GM18508 (cell line): ENCODE measurements around the gene MAX.

Experiments
- ATAC-seq: cut with Tn5 transposase; IDR thresholded peaks from one replicate; pipeline ENCODE4 v1.9.1; 2021; ENCODE audit warnings: moderate number of reproducible peaks; ENCODE audit not compliant: insufficient read depth, unreplicated experiment

The MAX gene

GRCh38 chr14:65074449-65075150 is 27.7 kb downstream of the MAX start:
- no peak for ATAC-seq

- ATAC-seq, result no peak
Measured at GRCh38 chr14:65073605-65074201, 28.6 kb downstream of the MAX start.

- no peak for ATAC-seq
Measured at GRCh38 chr14:65072937-65073336, 29.4 kb downstream of the MAX start.

- ATAC-seq, result no peak
Measured at GRCh38 chr14:65072256-65072655, 30.1 kb downstream of the MAX start.

DNA sequence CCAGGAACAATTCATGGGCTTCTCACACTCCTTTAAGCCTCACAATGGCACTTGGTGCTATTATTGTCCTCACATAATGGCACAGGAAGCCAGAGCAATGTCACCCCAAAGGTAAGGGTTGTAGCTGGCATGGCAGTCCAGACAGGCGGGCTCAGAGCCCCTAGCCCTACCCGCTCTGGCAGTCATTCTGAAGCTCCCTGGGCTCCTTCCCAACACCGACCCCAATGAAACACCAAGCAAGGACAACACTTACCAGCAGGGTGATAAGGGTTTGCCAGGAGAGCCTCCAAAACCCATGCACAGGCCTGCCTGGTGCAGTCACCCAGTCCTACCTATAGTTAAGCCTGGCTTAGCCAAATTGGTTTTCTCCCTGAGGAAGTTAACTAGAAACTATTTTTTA is 30.8 kb downstream of the MAX start:
- no peak for ATAC-seq

DNA sequence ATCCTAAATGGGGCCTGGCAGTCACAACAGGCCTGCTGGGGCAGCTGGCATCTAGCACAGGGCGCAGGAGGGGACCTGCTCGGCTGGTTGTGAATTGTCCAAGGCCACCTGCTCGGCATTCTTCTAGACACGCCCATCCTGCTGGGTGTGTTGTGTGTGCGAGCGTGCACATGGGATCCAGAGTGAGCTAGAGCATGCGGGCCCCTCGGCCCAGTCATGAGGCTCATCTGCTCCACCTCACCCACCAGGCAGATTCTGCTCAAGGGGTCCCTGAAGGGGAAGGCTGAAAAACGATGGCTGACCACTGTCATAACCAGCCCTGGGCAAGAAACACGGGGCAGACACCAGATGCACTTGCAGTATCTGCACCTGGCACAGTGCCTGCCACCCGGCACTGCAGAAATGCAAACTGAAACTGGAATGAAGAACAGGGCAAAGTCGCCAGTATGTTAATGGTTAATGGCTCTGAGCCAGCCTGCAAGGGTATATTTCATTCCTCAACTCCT is 31.8 kb downstream of the MAX start:
- no peak for ATAC-seq

- no peak for ATAC-seq
Measured at GRCh38 chr14:65069874-65070413, 32.4 kb downstream of the MAX start.

DNA sequence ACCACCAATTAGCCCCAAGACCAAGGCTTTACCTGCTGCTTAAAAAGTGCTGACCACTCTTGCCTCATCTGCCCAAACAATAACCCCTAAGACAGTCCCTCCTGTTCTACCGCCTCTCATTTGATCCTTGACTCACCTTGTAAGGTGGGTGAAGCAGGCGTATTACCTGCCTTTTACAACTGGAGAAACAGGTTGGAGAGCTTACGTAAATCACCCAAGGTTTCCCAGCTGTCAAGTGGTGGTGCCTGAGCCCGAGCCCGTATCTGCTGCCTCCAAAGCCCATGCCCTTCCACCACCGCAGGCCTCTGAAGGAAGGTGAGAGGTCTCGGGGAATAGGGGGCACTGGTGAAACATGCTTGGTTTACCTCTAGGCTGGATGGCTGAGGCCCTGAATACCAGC is 36.6 kb downstream of the MAX start:
- ATAC-seq, result no peak

GRCh38 chr14:65062096-65063075 is 39.9 kb downstream of the MAX start:
- no peak for ATAC-seq

DNA sequence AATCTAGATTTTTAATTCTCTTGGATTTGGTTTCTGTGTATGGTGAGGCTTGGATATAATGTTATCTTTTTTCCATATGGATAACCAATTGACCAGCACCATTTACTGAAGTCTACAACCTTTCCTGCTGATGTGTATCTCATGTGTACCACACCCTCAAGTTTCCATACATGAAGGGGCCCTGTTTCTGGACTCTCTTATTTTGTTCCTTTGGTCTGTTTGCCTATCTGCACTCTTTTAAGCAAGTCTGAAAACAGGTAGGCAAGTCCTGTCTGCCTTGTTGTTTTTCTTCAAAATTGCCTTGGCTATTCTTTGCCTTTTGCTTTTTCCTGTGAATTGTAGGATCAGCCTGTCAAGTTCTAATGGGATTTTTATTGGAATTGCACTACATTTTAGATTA is 44.6 kb downstream of the MAX start:
- no peak for ATAC-seq

GRCh38 chr14:65054471-65055085 is 47.7 kb downstream of the MAX start:
- ATAC-seq, result no peak

- ATAC-seq, result no peak
Measured at GRCh38 chr14:65053466-65053865, 48.9 kb downstream of the MAX start.

- ATAC-seq, result no peak
Measured at GRCh38 chr14:65052832-65053231, 49.5 kb downstream of the MAX start.

DNA sequence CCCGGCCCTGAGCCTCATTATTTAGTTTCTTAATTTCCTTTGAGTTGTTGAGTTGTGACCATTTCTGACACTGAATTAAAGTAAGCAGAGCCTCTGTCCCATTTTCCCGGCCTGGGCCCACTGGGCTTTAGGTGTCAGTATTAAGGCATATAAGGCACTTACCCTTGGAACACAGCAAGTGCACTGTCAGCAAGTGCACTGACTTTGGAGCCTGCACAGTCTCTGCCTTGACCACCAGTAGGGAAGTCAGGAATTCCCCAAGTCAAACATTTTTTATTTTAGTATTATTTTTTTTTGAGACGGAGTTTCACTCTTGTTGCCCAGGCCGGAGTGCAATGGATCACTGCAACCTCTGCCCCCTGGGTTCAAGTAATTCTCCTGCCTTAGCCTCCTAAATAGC is 56.6 kb downstream of the MAX start:
- no peak for ATAC-seq

GRCh38 chr14:65045006-65045405 is 57.3 kb downstream of the MAX start:
- no peak for ATAC-seq

DNA sequence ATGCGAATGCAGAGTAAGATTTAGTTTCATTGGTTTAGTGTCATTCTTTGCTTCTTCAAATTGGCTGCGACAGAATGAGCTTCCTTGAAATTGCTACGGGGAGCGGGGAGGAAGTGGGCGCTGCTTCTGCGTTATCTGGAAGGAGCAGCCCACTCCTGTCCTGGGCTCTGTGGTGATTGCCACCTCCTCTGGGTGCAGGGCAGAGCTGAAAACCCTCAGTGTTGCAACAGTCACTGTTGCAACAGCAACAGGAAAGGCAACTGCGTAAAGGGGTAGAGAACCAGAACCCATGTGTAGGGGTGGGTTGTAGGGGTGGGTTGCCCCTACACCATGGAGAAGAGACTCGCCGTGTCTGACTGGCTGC is 57.7 kb downstream of the MAX start:
- no peak for ATAC-seq

DNA sequence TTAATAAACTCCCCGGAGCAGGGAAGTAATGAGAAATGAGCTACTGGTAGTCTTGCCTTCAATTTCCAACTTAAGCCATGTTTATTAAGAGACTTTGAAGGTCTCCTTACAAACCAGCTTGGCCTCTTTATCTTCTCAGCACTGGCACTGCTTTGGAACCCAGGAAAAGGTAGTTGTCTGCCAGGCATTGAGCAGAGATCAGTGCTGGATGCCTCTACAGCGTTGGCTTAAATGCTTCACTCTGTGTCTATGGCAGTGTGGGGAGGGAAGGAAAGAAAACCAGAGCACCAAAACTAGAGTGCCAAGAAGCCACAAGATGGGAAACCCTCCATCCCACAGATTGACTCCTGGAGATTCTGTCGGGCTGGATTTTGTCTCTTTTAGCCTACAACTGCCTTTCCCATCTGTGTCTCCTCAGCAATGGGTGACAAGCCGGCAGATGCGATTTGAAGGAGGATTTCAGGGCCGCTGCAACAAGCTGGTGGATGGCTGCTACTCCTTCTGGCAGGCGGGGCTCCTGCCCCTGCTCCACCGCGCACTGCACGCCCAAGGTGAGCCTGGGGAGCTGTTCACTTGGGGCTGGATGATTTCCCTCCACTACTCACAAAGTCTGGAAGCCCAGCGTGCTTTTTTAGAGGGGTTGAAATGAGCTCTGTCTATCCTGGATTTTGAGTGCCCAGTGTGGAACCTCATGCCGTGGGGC is 58.3 kb downstream of the MAX start:
- no peak for ATAC-seq

- ATAC-seq, result no peak
Measured at GRCh38 chr14:65042731-65043372, 59.5 kb downstream of the MAX start.

GRCh38 chr14:65042296-65042695 is 60.0 kb downstream of the MAX start:
- no peak for ATAC-seq
